ENCODE results near the gene PZP.
"Not testable (repeated sequence)": the region's sequence is repeated elsewhere in the genome, so short reads cannot be mapped to it uniquely, and the experiment has no call there.

GRCh38 chr12:9139588-9140290 lies 68.5 kb downstream of the PZP start:
- not testable (repeated sequence) for TF ChIP-seq JUNB (IDR thresholded peaks at IDR 0.05; ENCODE audit: unreplicated experiment); EZH2phosphoT487 (IDR thresholded peaks at IDR 0.05; ENCODE audit: unreplicated experiment); CTCF (conservative IDR thresholded peaks at IDR 0.05; ENCODE audit: low read depth in 2 of 2); EZH2 (IDR thresholded peaks at IDR 0.05; ENCODE audit: low read depth, unreplicated experiment); POLR2AphosphoS5 (IDR thresholded peaks at IDR 0.05; ENCODE audit: low read depth); STAT1 (IDR thresholded peaks at IDR 0.05; ENCODE audit: unreplicated experiment); REST (IDR thresholded peaks at IDR 0.05; ENCODE audit: unreplicated experiment); CREB1 (CRISPR knock-in tag; IDR thresholded peaks at IDR 0.05; ENCODE audit: low read depth); ZNF331 (CRISPR knock-in tag; IDR thresholded peaks at IDR 0.05; ENCODE audit: low read depth); ZNF114 (CRISPR knock-in tag; IDR thresholded peaks at IDR 0.05); ETS1 (IDR thresholded peaks at IDR 0.05); NANOG (IDR thresholded peaks at IDR 0.05; ENCODE audit: borderline replicate concordance)

Measured in GM23338 (cell line).